Vagina (tissue), 2 donors: ENCODE measurements around the gene PRRX1.

ENCODE experiments used
- CTCF ChIP-seq, 3 experiments: fragments of 450-650 bp in 2 of 3; fragments of 200-600 bp in 1 of 3; sonication (generic) in 1 of 3; IDR thresholded peaks; one replicate each; pipeline ENCODE4 v1.5.1; 2017 to 2019; ENCODE audit warnings: antibody characterized with exemption in 3 of 3, mild to moderate bottlenecking in 2 of 3, moderate library complexity in 2 of 3
- POLR2A ChIP-seq, 2 donors: fragments of 450-650 bp; IDR thresholded peaks; one replicate each; pipeline ENCODE4 v1.6.1; 2017; ENCODE audit warnings: antibody characterized with exemption in 2 of 2, mild to moderate bottlenecking in 2 of 2, moderate library complexity in 2 of 2

- TF ChIP-seq CTCF (IDR thresholded peaks at IDR 0.05) (no peak), POLR2A (IDR thresholded peaks at IDR 0.05) (no peak)
These were observed 16.5 kb downstream of the PRRX1 start for GRCh38 chr1:170680428-170680827.
